HUES48 (cell line): ENCODE results near the gene DRD4.

Source experiments
- H3K27ac ChIP-seq: one replicate; pipeline ENCODE4 v1.7.0; 2013; ENCODE audit warnings: low read depth, low read length, inconsistent platforms
- H3K27me3 ChIP-seq: 2 replicates; pipeline ENCODE4 v1.6.1; 2013; ENCODE audit warnings: mild to moderate bottlenecking, low read length; ENCODE audit not compliant: control insufficient read depth, insufficient read depth
- H3K36me3 ChIP-seq: 2 replicates; pipeline ENCODE4 v1.6.1; 2013; ENCODE audit warnings: low read length; ENCODE audit not compliant: control insufficient read depth, insufficient read depth
- H3K4me1 ChIP-seq: 2 replicates; pipeline ENCODE4 v1.6.1; 2013; ENCODE audit warnings: mild to moderate bottlenecking, low read length; ENCODE audit not compliant: control insufficient read depth, insufficient read depth
- H3K4me3 ChIP-seq: 2 replicates; pipeline ENCODE4 v1.5.1; 2013; ENCODE audit warnings: mild to moderate bottlenecking, low read depth, low read length
- H3K9ac ChIP-seq: 2 replicates; pipeline ENCODE4 v1.6.1; 2013; ENCODE audit warnings: mild to moderate bottlenecking, low read depth, low read length, moderate library complexity
- H3K9me3 ChIP-seq: 2 replicates; pipeline ENCODE4 v1.6.1; 2013; ENCODE audit warnings: low read length; ENCODE audit not compliant: control insufficient read depth, insufficient read depth

The DRD4 gene

GRCh38 chr11:665062-665703 lies 28.1 kb downstream of the DRD4 start:
- no peaks in the 10 kb centered on the region for H3K4me1 ChIP-seq
- H3K4me3 ChIP-seq = no peak overlapping the region
- H3K9me3 ChIP-seq = no peaks in the 10 kb centered on the region
- H3K36me3 ChIP-seq = peaks cover 34% of the 10 kb centered on the region
- H3K27me3 ChIP-seq = no peaks in the 10 kb centered on the region
- H3K27ac ChIP-seq = no peak overlapping the region
- H3K9ac ChIP-seq = no peak overlapping the region

- Histone ChIP-seq H3K36me3 (peaks cover 29% of the 10 kb centered on the region), H3K27me3 (no peaks in the 10 kb centered on the region), H3K9me3 (no peaks in the 10 kb centered on the region), H3K4me3 (no peak overlapping the region), H3K27ac (no peak overlapping the region), H3K9ac (no peak overlapping the region), H3K4me1 (no peaks in the 10 kb centered on the region)
Measured at GRCh38 chr11:665704-666281, 28.7 kb downstream of the DRD4 start.

- H3K4me3 ChIP-seq = no peak overlapping the region
- H3K36me3 ChIP-seq = peaks cover 47% of the 10 kb centered on the region
- H3K4me1 ChIP-seq = no peaks in the 10 kb centered on the region
- no peaks in the 10 kb centered on the region for H3K9me3 ChIP-seq
- H3K9ac ChIP-seq = no peak overlapping the region
- H3K27me3 ChIP-seq = no peaks in the 10 kb centered on the region
- H3K27ac ChIP-seq = no peak overlapping the region
Measured at GRCh38 chr11:673866-674265, 36.8 kb downstream of the DRD4 start.

GRCh38 chr11:674406-674805 lies 37.3 kb downstream of the DRD4 start:
- no peaks in the 10 kb centered on the region for H3K9me3 ChIP-seq
- no peaks in the 10 kb centered on the region for H3K4me1 ChIP-seq
- H3K4me3 ChIP-seq = no peak overlapping the region
- H3K36me3 ChIP-seq = peaks cover 51% of the 10 kb centered on the region
- no peaks in the 10 kb centered on the region for H3K27me3 ChIP-seq
- H3K27ac ChIP-seq = no peak overlapping the region
- no peak overlapping the region for H3K9ac ChIP-seq

- Histone ChIP-seq H3K9ac (no peak overlapping the region), H3K4me3 (no peak overlapping the region), H3K4me1 (no peaks in the 10 kb centered on the region), H3K27me3 (no peaks in the 10 kb centered on the region), H3K27ac (no peak overlapping the region), H3K9me3 (no peaks in the 10 kb centered on the region), H3K36me3 (peaks cover 67% of the 10 kb centered on the region)
Measured at GRCh38 chr11:678297-678696, 41.2 kb downstream of the DRD4 start.

- Histone ChIP-seq H3K27ac (no peak overlapping the region), H3K9ac (no peak overlapping the region), H3K4me1 (peaks cover 4% of the 10 kb centered on the region; the same call in 1 of the 2 replicates), H3K4me3 (no peak overlapping the region), H3K27me3 (no peaks in the 10 kb centered on the region), H3K9me3 (no peaks in the 10 kb centered on the region), H3K36me3 (peaks cover 65% of the 10 kb centered on the region)
Measured at GRCh38 chr11:679271-680207, 42.5 kb downstream of the DRD4 start.

GRCh38 chr11:680476-680875 lies 43.4 kb downstream of the DRD4 start:
- Histone ChIP-seq H3K36me3 (peaks cover 71% of the 10 kb centered on the region), H3K4me3 (no peak overlapping the region), H3K27ac (no peak overlapping the region), H3K4me1 (peaks cover 4% of the 10 kb centered on the region; the same call in 1 of the 2 replicates), H3K27me3 (no peaks in the 10 kb centered on the region), H3K9ac (no peak overlapping the region), H3K9me3 (no peaks in the 10 kb centered on the region)

GRCh38 chr11:680970-681369 lies 43.9 kb downstream of the DRD4 start:
- peaks cover 74% of the 10 kb centered on the region for H3K36me3 ChIP-seq
- no peak overlapping the region for H3K9ac ChIP-seq
- no peak overlapping the region for H3K4me3 ChIP-seq
- no peaks in the 10 kb centered on the region for H3K9me3 ChIP-seq
- H3K27me3 ChIP-seq = no peaks in the 10 kb centered on the region
- peaks cover 4% of the 10 kb centered on the region; the same call in 1 of the 2 replicates for H3K4me1 ChIP-seq
- H3K27ac ChIP-seq = no peak overlapping the region

GRCh38 chr11:686451-687243 lies 49.6 kb downstream of the DRD4 start:
- Histone ChIP-seq H3K36me3 (peaks cover 79% of the 10 kb centered on the region), H3K4me1 (peaks cover 4% of the 10 kb centered on the region; the same call in 1 of the 2 replicates), H3K27ac (no peak overlapping the region), H3K27me3 (no peaks in the 10 kb centered on the region), H3K4me3 (no peak overlapping the region), H3K9me3 (no peaks in the 10 kb centered on the region), H3K9ac (no peak overlapping the region)

- Histone ChIP-seq H3K27ac (no peak overlapping the region), H3K4me3 (no peak overlapping the region), H3K36me3 (peaks cover 67% of the 10 kb centered on the region), H3K27me3 (no peaks in the 10 kb centered on the region), H3K9ac (no peak overlapping the region), H3K4me1 (peaks cover 4% of the 10 kb centered on the region; the same call in 1 of the 2 replicates), H3K9me3 (no peaks in the 10 kb centered on the region)
Measured at GRCh38 chr11:687751-688150, 50.7 kb downstream of the DRD4 start.
